ENCODE measurements around the gene ASB2.

The ASB2 gene, protein sequence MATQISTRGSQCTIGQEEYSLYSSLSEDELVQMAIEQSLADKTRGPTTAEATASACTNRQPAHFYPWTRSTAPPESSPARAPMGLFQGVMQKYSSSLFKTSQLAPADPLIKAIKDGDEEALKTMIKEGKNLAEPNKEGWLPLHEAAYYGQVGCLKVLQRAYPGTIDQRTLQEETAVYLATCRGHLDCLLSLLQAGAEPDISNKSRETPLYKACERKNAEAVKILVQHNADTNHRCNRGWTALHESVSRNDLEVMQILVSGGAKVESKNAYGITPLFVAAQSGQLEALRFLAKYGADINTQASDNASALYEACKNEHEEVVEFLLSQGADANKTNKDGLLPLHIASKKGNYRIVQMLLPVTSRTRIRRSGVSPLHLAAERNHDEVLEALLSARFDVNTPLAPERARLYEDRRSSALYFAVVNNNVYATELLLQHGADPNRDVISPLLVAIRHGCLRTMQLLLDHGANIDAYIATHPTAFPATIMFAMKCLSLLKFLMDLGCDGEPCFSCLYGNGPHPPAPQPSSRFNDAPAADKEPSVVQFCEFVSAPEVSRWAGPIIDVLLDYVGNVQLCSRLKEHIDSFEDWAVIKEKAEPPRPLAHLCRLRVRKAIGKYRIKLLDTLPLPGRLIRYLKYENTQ

GRCh38 chr14:93976477-93977057 lies at the start of gene ASB2:
Gene ASB2, minus strand, starts transcription at chr14:93976570. Its CDS starts 12,031 bp downstream, at chr14:93964539.
- no peak for DNase-seq

- DNase-seq: no peak
These were observed 49.4 kb upstream of the ASB2 start for GRCh38 chr14:94025720-94026119.

GRCh38 chr14:94024549-94024948 lies 48.2 kb upstream of the ASB2 start:
- DNase-seq: no peak

- no peak for DNase-seq
These were observed 46.4 kb upstream of the ASB2 start for GRCh38 chr14:94022532-94023411.

DNA sequence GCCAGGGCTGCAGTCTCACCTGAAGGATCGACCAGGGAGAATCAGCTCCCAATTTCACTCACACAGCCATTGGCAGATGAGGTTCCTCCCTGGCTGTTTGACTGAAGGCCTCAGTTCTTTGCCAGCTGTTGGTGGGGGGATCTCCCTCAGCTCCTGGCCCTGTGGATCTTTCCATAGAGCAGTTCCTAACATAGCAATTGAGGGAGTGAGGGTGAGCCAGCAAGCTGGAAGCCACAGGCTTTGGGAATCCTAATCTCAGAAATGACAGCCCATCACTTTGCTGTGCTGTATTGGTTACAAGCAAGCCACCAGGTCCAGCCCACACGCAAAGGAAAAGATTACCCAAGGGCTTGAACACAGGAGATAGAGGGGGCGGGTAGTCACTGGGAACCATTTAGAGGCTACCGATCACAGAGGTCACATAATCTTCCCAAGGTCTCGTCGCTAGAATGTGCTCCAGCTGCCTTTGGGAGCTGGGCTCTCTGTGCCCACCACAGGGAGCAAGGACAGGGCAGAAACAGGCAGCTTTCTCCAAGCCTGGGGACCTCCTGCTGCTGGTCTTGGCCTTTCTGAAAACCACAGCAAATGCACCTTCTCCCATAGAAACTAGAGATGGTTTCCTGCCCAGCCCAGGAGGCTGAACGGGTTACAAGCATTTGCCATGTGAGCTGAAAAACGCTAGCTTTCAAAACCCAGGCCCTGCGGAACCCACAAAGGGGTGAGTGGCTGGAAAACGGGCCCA lies 45.2 kb upstream of the ASB2 start:
- no peak for DNase-seq

DNA sequence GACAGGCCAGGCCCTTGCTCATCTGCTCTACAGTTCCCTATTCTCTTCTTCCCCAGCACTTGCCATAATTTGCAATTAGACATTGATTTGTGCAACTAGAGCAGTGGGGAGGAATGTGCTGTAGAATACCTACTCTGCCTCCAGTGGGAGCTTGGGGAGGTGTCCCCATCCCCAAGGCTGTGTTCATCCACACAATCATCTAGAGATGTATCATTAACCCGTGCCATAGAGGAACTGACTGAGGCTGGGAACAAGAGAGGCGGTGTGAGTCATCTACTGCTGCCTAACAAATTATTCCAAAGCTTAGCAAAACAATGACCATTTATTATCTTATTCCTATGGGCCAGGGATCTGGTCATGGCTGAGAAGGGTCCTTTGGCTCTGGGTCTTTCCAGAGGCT lies 44.6 kb upstream of the ASB2 start:
- DNase-seq: no peak

- no peak for DNase-seq
These were observed 43.9 kb upstream of the ASB2 start for GRCh38 chr14:94020267-94020666.

GRCh38 chr14:94019329-94019728 lies 43.0 kb upstream of the ASB2 start:
- DNase-seq: no peak

GRCh38 chr14:94018308-94018707 lies 41.9 kb upstream of the ASB2 start:
- no peak for DNase-seq

- no peak for DNase-seq
These were observed 40.1 kb upstream of the ASB2 start for GRCh38 chr14:94016446-94016976.

- no peak for DNase-seq
These were observed 38.9 kb upstream of the ASB2 start for GRCh38 chr14:94015223-94015622.

DNA sequence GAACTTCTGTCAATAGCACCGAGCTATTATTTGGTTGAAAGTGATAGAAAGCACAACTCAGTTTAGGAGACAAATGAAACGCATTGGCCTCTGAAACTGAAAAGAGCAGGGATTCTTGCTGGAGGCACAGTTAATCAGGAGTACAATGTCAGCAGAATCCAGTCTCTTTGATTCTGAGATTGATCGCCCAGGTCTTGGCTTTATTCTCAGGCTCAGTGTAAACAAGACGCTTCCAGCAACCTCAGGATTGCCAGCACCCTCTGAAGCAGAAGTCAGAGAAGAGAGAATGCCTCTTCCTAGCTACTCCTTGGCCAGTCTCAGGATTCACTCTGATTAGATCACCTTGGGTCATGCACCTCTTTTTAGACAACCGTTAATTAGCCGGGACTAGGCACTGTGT lies 38.0 kb upstream of the ASB2 start:
- DNase-seq: no peak

DNA sequence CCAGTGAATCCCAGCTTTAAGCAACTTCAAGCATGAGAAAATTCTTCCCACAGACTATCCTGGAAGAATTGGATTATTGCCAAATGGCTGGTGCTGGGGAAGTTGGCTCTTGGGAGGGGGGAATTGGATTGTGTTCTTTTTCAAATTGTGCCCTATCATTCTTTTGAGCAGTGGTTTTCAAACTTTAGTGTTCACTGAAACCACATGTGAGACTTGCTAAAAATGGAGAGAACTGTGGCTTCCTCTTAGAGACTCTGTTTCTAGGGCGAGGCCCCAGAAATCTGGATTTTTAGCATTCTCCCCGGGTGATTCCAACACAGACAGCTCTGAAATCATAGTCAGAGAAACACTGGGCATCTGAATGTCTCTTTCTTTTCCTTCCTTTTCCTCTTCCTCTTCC lies 35.4 kb upstream of the ASB2 start:
- DNase-seq: peak in 1 of 2 donors; percentile 52

DNA sequence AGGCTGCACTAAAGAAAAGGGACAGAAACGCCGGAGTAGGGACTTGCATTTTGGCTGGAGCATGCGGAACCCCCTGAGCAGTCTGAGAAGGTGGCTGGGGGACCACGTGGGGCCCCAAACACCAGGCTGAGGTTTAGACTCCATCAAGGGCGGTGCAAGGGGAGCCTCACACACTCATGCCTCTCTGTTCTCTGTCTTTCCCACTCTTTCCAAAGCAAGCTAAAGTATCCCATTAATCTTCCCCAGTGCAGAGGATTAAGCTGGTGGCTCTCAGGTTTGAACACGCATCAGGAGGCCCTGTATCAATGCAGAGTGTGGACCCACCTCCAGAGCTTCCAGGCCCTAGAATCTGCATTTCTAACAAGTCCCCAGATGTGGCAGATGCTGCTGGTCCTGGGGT lies 34.3 kb upstream of the ASB2 start:
- no peak for DNase-seq

DNA sequence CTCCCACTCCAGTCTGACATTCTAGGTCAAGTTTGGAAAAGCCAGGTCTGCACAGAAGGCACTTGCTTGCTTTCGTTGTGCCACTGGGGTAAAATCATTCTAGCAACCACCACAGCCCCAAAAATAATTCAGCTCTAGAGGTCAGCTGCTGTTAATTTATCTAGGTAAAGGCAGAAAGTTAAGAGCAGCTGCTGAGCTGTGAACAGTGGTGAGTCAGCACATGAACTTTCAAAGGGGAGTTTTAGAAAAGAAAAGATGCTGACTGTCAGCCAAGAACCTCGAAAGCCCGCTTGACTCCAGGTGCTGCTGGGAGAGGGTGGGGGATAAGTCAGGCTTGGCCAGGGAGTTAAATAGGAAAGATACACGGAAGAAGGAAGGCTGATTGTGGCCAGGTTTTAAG lies 33.4 kb upstream of the ASB2 start:
- DNase-seq: no peak

DNA sequence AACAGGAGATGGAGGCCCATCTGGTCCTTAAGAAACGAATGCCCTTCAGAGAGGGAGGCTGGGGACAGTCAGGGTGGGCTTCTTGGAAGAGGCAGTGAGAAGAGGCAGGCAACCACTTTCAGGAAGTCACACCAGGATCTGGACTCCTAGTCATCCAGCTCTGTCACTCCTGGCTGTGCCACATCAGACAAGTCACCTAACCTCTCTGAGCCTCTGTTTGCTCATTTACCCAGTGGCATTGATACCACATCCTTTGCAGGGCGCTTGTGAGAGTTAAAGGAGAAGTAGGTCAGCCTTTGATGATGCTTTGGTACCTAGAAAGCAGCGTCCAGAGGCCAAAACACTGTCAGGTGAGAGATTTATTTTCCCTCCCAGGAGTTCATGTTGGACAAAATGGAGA lies 31.9 kb upstream of the ASB2 start:
- no peak for DNase-seq

- peak in 1 of 2 donors; percentile 24 for DNase-seq
These were observed 29.1 kb upstream of the ASB2 start for GRCh38 chr14:94005324-94006073.

DNA sequence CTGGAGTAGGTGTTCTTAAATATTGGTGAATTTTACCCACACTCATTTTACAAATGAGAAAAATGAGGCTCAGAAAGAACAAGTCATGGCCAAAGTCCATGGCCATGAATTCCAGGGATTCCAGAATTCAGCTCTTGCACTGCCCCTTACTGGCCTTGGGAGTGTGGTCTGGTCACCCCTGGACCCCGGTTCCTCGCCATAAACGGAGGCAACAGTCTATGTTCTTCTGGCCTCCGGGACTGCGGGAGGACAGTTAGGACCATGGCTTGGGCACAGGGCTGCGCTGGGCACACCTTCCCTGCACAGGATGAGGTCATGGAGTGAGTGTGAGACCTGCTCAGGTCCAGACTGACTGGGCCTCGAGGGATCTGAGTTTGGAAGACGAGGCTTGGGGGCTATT lies 27.6 kb upstream of the ASB2 start:
- no peak for DNase-seq

DNA sequence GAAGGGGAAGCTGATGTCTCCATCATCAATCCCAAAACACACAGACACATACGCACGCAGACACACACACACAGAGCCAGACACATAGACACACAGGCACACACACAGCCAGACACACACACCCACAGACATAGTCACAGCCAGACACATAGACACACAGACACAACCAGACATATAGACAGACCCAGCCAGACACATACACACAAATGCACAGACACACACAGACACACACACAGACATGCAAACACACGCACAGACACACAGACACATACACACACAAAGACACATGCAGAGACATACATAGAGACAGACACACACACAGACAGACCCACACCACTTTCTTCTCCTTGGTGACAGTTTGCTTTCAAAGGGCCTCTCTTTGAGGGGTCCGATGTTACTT lies 27.0 kb upstream of the ASB2 start:
- no peak for DNase-seq

GRCh38 chr14:94001501-94002396 lies 25.4 kb upstream of the ASB2 start:
- DNase-seq: peak; percentile 58 to 64
